ENCODE measurements around the gene NNT.
"Not testable (repeated sequence)": the region's sequence is repeated elsewhere in the genome, so short reads cannot be mapped to it uniquely, and the experiment has no call there.

The NNT gene

GRCh38 chr5:43702293-43702692, 99.3 kb downstream of the NNT start:
- DNase-seq (ENCODE audit: low read depth in 1 of 2, low spot score in 1 of 2), result no peak

- no peak for DNase-seq (ENCODE audit: low read depth in 1 of 2, low spot score in 1 of 2)
Observed at GRCh38 chr5:43702815-43703214, 99.8 kb downstream of the NNT start.

- no peak for DNase-seq (ENCODE audit: low read depth in 1 of 2, low spot score in 1 of 2)
Observed at GRCh38 chr5:43704243-43704642, 101.3 kb downstream of the NNT start.

- DNase-seq (ENCODE audit: low read depth in 1 of 2, low spot score in 1 of 2), result not testable (repeated sequence)
Observed at GRCh38 chr5:43706576-43706975, 103.6 kb downstream of the NNT start.

- no peak for DNase-seq (ENCODE audit: low read depth in 1 of 2, low spot score in 1 of 2)
Observed at GRCh38 chr5:43711496-43711895, 108.5 kb downstream of the NNT start.

GRCh38 chr5:43712081-43712480, 109.1 kb downstream of the NNT start:
- no peak for DNase-seq (ENCODE audit: low read depth in 1 of 2, low spot score in 1 of 2)

- not testable (repeated sequence) for DNase-seq (ENCODE audit: low read depth in 1 of 2, low spot score in 1 of 2)
Observed at GRCh38 chr5:43719783-43720182, 116.8 kb downstream of the NNT start.

GRCh38 chr5:43728581-43728980, 125.6 kb downstream of the NNT start:
- no peak for DNase-seq (ENCODE audit: low read depth in 1 of 2, low spot score in 1 of 2)

GRCh38 chr5:43729846-43730478, 127.0 kb downstream of the NNT start:
- DNase-seq (ENCODE audit: low read depth in 1 of 2, low spot score in 1 of 2), result no peak

- no peak for DNase-seq (ENCODE audit: low read depth in 1 of 2, low spot score in 1 of 2)
Observed at GRCh38 chr5:43730832-43731342, 127.9 kb downstream of the NNT start.

- DNase-seq (ENCODE audit: low read depth in 1 of 2, low spot score in 1 of 2), result no peak
Observed at GRCh38 chr5:43731573-43731972, 128.6 kb downstream of the NNT start.

GRCh38 chr5:43745923-43746548, 143.1 kb downstream of the NNT start:
- not testable (repeated sequence) for DNase-seq (ENCODE audit: low read depth in 1 of 2, low spot score in 1 of 2)

GRCh38 chr5:43750809-43751208, 147.8 kb downstream of the NNT start:
- DNase-seq (ENCODE audit: low read depth in 1 of 2, low spot score in 1 of 2), result no peak

- DNase-seq (ENCODE audit: low read depth in 1 of 2, low spot score in 1 of 2), result no peak
Observed at GRCh38 chr5:43753069-43753468, 150.1 kb downstream of the NNT start.

Data from activated T-helper 1 cell treated with anti-CD3 and anti-CD28 coated beads, Interleukin-2, amount 50 U/mL, for 16 hours (primary cell).